GM18526 (cell line): Measurements from ENCODE around the gene DNASE2B.

ENCODE experiments used
- POLR2A ChIP-seq: IDR thresholded peaks from 3 replicates; pipeline ENCODE4 v1.6.1; 2011; ENCODE audit not compliant: insufficient read length; ENCODE audit errors: extremely low read depth

The DNASE2B gene

GRCh38 chr1:84387480-84388163 is 10.7 kb upstream of the DNASE2B start:
- TF ChIP-seq POLR2A = no peak

- no peak for TF ChIP-seq POLR2A
These were observed 8.1 kb upstream of the DNASE2B start for GRCh38 chr1:84390226-84390625.

DNA sequence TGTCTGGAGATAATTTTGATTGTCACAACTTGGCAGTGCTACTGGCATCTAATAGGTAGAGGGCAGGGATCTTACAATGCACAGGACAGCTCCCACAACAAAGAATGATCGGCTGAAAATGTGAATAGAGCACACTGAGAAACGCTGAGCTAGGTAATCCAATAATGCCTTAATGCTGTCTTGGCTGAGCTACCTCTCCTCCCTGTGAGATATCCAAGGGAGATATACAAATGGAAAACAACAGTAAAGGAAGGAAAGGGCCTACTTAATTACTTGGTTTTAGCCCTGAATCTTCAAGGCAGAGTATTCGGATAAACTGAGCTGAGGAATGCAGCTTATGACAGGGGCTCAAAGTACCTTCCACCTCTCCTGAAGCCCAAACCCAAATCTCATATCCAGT is 2.9 kb downstream of the DNASE2B start:
- TF ChIP-seq POLR2A = no peak

DNA sequence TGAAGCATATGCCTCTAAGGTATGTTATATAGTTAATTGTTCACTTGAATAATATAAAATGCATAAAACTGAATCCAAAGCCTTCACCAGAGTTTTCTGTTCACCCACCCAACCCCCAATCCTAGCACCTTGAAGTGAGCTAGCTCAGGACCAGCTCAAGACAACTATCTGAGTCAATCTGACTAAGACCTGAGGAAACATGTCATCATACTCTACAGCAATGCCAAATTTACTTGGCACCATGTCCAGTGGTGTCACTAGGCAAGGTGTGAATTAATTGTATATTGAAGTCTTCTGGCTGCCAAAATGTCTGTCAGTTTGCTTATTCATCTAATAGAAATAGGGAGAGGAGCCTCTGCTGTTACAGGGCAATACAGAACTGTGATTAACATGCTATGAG is 3.8 kb downstream of the DNASE2B start:
- TF ChIP-seq POLR2A = no peak

- no peak for TF ChIP-seq POLR2A
These were observed 4.2 kb downstream of the DNASE2B start for GRCh38 chr1:84402501-84402900.

- no peak for TF ChIP-seq POLR2A
These were observed 5.1 kb downstream of the DNASE2B start for GRCh38 chr1:84403347-84403746.

GRCh38 chr1:84406346-84406861 is 8.1 kb downstream of the DNASE2B start:
- TF ChIP-seq POLR2A = no peak

DNA sequence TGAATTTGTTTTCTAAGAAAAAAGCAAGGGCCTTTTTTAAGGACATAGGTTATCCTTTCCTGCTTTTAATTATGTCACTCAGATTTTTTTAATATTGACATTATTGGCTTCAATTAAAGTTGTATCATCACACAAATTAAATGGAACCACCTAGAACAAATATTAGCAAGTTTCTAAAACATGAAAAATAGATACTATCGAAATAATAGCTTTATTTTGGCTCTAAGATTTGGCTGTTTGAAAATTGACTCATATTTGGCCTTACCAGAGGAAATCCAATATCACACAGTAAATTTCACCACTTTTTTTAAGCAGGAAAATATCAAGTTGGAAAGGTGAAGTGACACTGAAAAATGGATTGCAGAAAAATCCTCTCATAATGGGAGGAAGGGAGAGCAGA is 9.2 kb downstream of the DNASE2B start:
- TF ChIP-seq POLR2A = no peak

DNA sequence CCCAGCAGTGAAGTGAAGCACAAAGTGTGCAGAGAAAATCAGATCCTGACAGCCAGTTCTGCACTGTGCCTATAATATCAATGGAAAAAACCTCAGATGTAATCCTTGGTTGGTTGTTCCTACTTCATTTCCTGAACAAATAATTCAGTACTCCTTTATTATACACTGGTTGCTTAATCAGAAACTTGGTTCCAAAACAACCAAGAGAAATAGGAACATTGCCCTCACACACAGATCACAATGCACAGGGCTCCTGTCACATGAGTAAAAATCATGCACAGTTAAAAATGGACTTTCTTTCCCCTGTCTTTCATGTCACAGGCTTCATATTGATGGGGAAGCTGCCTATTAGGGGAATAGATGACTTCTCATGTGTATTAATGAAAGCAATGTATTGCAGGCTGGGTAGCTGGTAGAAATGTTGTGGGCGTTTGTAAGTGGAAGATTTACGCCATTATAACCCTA is 9.7 kb downstream of the DNASE2B start:
- no peak for TF ChIP-seq POLR2A

- no peak for TF ChIP-seq POLR2A
These were observed 11.6 kb downstream of the DNASE2B start for GRCh38 chr1:84409888-84410287.

GRCh38 chr1:84410328-84411095 is 12.2 kb downstream of the DNASE2B start:
- no peak for TF ChIP-seq POLR2A

GRCh38 chr1:84412316-84412942 is 14.1 kb downstream of the DNASE2B start:
- no peak for TF ChIP-seq POLR2A

GRCh38 chr1:84415396-84415795 is 17.1 kb downstream of the DNASE2B start:
- TF ChIP-seq POLR2A = no peak

- no peak for TF ChIP-seq POLR2A
These were observed 24.6 kb downstream of the DNASE2B start for GRCh38 chr1:84422909-84423308.

DNA sequence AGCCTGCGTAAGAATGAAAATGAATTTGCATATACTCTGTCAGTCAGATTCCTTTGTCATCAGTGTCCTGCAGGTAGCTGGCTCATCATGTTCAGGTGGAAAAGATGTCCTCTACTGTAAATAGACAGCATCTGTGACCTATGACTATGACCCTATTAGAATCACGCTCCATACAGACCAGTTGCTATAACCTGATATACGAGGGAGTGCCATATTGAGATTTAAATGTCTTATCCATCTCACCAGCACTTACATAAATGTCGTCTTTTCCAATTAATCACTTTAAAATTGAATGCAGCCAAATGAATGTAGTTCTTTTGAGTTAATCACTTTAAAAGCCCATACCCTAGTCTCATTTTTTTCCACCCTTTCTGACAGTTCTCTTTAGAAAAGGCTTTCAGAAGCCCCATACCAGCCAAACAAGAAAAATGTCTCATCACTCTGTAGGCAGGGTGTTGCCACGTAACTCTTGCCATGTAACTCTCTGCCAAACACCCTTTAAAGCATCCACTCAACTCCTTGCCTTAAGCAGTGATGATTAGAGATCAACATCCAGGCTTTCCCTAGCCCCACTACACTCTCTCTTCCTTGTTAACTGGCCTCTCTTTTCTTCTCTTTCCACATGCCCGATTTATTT is 26.3 kb downstream of the DNASE2B start:
- no peak for TF ChIP-seq POLR2A
